Mucosa of rectum (tissue), 2 donors: ENCODE data around the gene DPYD.

ENCODE experiments used
- H3K27ac ChIP-seq, 2 donors: one replicate each; pipeline ENCODE4 v1.7.0; 2013; ENCODE audit warnings: inconsistent platforms in 2 of 2, low read depth in 2 of 2, low read length in 2 of 2
- H3K27me3 ChIP-seq, 2 donors: one replicate each; pipeline ENCODE4 v1.7.0; 2013; ENCODE audit warnings: low read length in 2 of 2; ENCODE audit not compliant: control insufficient read depth in 2 of 2, insufficient read depth in 2 of 2
- H3K36me3 ChIP-seq, 2 donors: one replicate each; pipeline ENCODE4 v1.7.0; 2013; ENCODE audit warnings: low read length in 2 of 2; ENCODE audit not compliant: control insufficient read depth in 2 of 2, insufficient read depth in 2 of 2
- H3K4me1 ChIP-seq, 2 donors: one replicate each; pipeline ENCODE4 v1.7.0; 2013; ENCODE audit warnings: low read length in 2 of 2, mild to moderate bottlenecking in 1 of 2; ENCODE audit not compliant: control insufficient read depth in 2 of 2, insufficient read depth in 2 of 2
- H3K4me3 ChIP-seq, 2 donors: one replicate each; pipeline ENCODE4 v1.7.0; 2013; ENCODE audit warnings: low read length in 2 of 2
- H3K9ac ChIP-seq, 2 donors: one replicate each; pipeline ENCODE4 v1.7.0; 2013; ENCODE audit warnings: low read length in 2 of 2, low read depth in 1 of 2, mild to moderate bottlenecking in 1 of 2
- H3K9me3 ChIP-seq, 2 donors: one replicate each; pipeline ENCODE4 v1.7.0; 2013; ENCODE audit warnings: low read length in 2 of 2; ENCODE audit not compliant: control insufficient read depth in 2 of 2
- donor health status: healthy.
- donor health status: Normal muscosa, but diverticular disease.

The DPYD gene

GRCh38 chr1:97200595-97200994 is 720.2 kb downstream of the DPYD start:
- no peak overlapping the region for H3K4me3 ChIP-seq
- H3K4me1 ChIP-seq, result no peaks in the 10 kb centered on the region
- no peaks in the 10 kb centered on the region for H3K27me3 ChIP-seq
- no peaks in the 10 kb centered on the region for H3K36me3 ChIP-seq
- no peaks in the 10 kb centered on the region for H3K9me3 ChIP-seq
- H3K9ac ChIP-seq, result no peak overlapping the region
- H3K27ac ChIP-seq, result no peak overlapping the region

GRCh38 chr1:97196825-97197516 is 723.9 kb downstream of the DPYD start:
- no peak overlapping the region for H3K27ac ChIP-seq

GRCh38 chr1:97192872-97193572 is 727.8 kb downstream of the DPYD start:
- no peaks in the 10 kb centered on the region for H3K27me3 ChIP-seq
- H3K4me1 ChIP-seq, result no peaks in the 10 kb centered on the region
- H3K9me3 ChIP-seq, result no peaks in the 10 kb centered on the region

More at GRCh38 chr1:97196825-97197516, 723.9 kb downstream of the DPYD start:
- no peaks in the 10 kb centered on the region for H3K27me3 ChIP-seq
- no peak overlapping the region for H3K4me3 ChIP-seq
- H3K36me3 ChIP-seq, result peaks cover 0 to 3% of the 10 kb centered on the region in 2 donors
- H3K9ac ChIP-seq, result no peak overlapping the region
- H3K9me3 ChIP-seq, result no peaks in the 10 kb centered on the region
- H3K4me1 ChIP-seq, result no peaks in the 10 kb centered on the region

DNA sequence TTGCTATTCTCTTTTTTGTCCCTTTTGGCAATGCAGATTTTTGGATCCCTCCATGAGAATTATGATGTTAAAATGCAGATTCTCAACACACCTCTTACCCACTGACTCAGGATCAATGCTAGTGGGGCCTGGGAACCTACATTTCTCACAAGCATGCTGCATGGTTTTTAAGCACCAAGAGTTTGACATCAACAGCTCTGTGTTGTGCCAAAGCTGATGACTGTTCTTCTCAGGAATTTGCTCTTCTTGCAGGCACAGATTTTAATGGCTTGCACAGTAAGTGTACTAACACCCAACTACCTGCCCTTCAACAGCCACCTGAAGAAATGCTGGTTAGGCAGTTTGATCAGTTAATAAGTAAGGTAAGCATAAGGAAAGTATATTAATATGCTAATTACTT is 730.5 kb downstream of the DPYD start:
- Histone ChIP-seq H3K4me1 (no peaks in the 10 kb centered on the region), H3K9ac (no peak overlapping the region), H3K36me3 (peaks cover 0 to 3% of the 10 kb centered on the region in 2 donors), H3K9me3 (no peaks in the 10 kb centered on the region), H3K4me3 (no peak overlapping the region), H3K27me3 (no peaks in the 10 kb centered on the region), H3K27ac (no peak overlapping the region)

More at GRCh38 chr1:97192872-97193572, 727.8 kb downstream of the DPYD start:
- no peak overlapping the region for H3K27ac ChIP-seq
- H3K36me3 ChIP-seq, result peaks cover 0 to 3% of the 10 kb centered on the region in 2 donors
- H3K4me3 ChIP-seq, result no peak overlapping the region
- no peak overlapping the region for H3K9ac ChIP-seq

DNA sequence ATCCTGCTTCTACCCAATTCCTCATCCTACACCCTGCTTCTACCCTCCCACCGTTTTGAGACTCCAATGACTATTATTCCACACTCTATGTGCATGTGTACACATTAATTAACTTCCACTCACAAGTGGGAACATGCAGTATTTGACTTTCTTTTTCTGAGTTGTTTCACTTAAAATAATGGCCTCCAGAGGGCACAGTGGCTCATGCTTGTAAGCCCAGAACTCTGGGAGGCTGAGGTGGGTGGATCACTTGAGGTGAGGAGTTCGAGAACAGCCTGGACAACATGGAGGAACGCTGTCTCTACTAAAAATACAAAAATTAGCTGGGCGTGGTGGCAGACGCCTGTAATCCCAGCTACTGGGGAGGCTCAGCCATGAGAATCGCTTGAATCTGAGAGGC is 734.5 kb downstream of the DPYD start:
- H3K4me1 ChIP-seq, result no peaks in the 10 kb centered on the region
- no peak overlapping the region for H3K4me3 ChIP-seq
- no peaks in the 10 kb centered on the region for H3K9me3 ChIP-seq
- H3K9ac ChIP-seq, result no peak overlapping the region
- H3K27ac ChIP-seq, result no peak overlapping the region
- no peaks in the 10 kb centered on the region for H3K36me3 ChIP-seq
- H3K27me3 ChIP-seq, result no peaks in the 10 kb centered on the region

- H3K27me3 ChIP-seq, result no peaks in the 10 kb centered on the region
- no peaks in the 10 kb centered on the region for H3K9me3 ChIP-seq
- H3K4me3 ChIP-seq, result no peak overlapping the region
- no peak overlapping the region for H3K27ac ChIP-seq
- H3K36me3 ChIP-seq, result no peaks in the 10 kb centered on the region
- no peak overlapping the region for H3K9ac ChIP-seq
- H3K4me1 ChIP-seq, result no peaks in the 10 kb centered on the region
Measured at GRCh38 chr1:97174039-97174704, 746.7 kb downstream of the DPYD start.

GRCh38 chr1:97170300-97170699 is 750.5 kb downstream of the DPYD start:
- H3K9me3 ChIP-seq, result no peaks in the 10 kb centered on the region
- no peak overlapping the region for H3K27ac ChIP-seq
- H3K4me1 ChIP-seq, result no peaks in the 10 kb centered on the region
- H3K36me3 ChIP-seq, result no peaks in the 10 kb centered on the region
- H3K4me3 ChIP-seq, result no peak overlapping the region
- H3K9ac ChIP-seq, result no peak overlapping the region
- no peaks in the 10 kb centered on the region for H3K27me3 ChIP-seq

GRCh38 chr1:97168056-97168455 is 752.8 kb downstream of the DPYD start:
- H3K4me3 ChIP-seq, result no peak overlapping the region
- H3K9ac ChIP-seq, result no peak overlapping the region
- no peaks in the 10 kb centered on the region for H3K4me1 ChIP-seq
- H3K27me3 ChIP-seq, result no peaks in the 10 kb centered on the region
- no peaks in the 10 kb centered on the region for H3K36me3 ChIP-seq
- no peaks in the 10 kb centered on the region for H3K9me3 ChIP-seq
- H3K27ac ChIP-seq, result no peak overlapping the region

- Histone ChIP-seq H3K27me3 (no peaks in the 10 kb centered on the region), H3K4me1 (no peaks in the 10 kb centered on the region), H3K9ac (no peak overlapping the region), H3K27ac (no peak overlapping the region), H3K9me3 (no peaks in the 10 kb centered on the region), H3K4me3 (no peak overlapping the region), H3K36me3 (no peaks in the 10 kb centered on the region)
Measured at GRCh38 chr1:97167246-97167645, 753.6 kb downstream of the DPYD start.

DNA sequence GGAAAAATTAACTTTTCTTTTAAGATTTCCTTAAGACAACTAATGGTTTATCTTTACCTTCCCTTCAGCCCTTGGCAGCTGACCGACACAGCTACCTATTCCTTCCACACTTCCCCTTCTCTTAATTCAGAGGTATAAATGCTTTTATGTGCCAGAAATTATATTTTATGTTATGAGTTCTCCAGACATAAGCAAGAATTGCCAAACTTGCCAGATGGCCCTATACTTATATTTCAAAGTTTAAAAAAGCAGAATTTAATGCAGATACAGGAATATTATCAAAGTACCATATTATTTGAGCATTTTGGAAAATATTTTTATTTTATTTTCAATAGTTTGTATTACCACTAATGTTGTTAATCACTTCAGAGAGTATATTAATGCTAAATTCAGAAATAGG is 754.2 kb downstream of the DPYD start:
- Histone ChIP-seq H3K9me3 (no peaks in the 10 kb centered on the region), H3K4me1 (no peaks in the 10 kb centered on the region), H3K27me3 (no peaks in the 10 kb centered on the region), H3K36me3 (no peaks in the 10 kb centered on the region), H3K9ac (no peak overlapping the region), H3K27ac (no peak overlapping the region), H3K4me3 (no peak overlapping the region)
